GM23338 (cell line): Measurements from ENCODE around the gene FAM168B. TPM values are rescaled to one million over a fixed set of nuclear protein-coding genes. Genes with fewer than 3 reads are reported as not detected.

Experiments used
- polyA plus RNA-seq: library from polyadenylated mRNA; unstranded; fragments of >200 nt; fragmentation: Nextera tagmentation; extraction: Ambion mirVana; gene quantifications from 2 replicates; pipeline ENCODE4 v1.2.1, GENCODE V29; 2016
- total RNA-seq: library from RNA; depleted of rRNA; stranded (reverse); fragments of >200 nt; shearing (Covaris generic); gene quantifications from 2 replicates; pipeline ENCODE4 v1.2.3, GENCODE V29; 2014
- TF ChIP-seq, protein P1 (sequence below): fragments of 250-450 bp; sonication (Bioruptor Pico); IDR thresholded peaks from 2 replicates; pipeline ENCODE4 v1.5.0; 2020; ENCODE audit warnings: mild to moderate bottlenecking, moderate library complexity
- TF ChIP-seq, protein P2 (sequence below): IDR thresholded peaks from one replicate; pipeline ENCODE4 v1.6.1; 2018; ENCODE audit warnings: antibody characterized with exemption; ENCODE audit not compliant: unreplicated experiment

The FAM168B gene
- total and polyA plus RNA-seq, 2 experiments from 2014 or later: 18.8 to 76.8 TPM

DNA sequence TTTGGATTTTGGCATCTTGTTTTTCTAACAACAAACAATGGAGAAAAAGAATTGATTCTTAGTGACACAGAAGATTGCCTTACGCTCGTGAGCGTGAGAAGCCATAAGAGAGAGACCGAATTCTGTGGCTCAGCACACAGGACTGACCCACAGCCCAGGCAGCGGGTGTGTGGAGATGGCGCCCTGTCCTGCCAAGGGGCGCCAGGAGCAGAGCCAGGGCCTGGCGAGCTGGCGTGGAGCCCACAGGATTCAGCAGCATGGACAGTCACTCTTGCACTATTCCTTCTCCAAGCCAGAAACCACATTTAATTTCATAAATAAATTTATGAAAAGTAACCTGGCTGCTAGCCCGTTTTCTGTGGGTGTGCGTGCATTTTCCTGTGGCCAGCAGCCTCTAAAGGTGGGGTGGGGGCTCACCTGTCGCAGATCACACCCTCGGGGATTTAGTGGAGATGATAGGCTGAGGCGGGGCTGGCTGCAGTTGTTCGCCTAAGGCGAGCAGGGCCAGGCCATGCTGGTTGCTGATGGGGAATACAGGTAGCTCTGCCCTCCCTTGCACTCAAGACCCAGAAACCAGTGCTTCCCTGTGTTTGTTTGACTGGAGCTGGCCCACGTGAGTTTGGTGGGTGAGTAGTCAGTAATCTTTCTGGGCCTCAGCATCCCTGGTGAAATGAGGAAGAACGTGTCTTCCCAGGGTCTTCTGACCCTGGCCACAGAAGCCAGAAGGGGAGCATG lies 46.2 kb downstream of the FAM168B start (continued):
- TF ChIP-seq, protein P1, sequence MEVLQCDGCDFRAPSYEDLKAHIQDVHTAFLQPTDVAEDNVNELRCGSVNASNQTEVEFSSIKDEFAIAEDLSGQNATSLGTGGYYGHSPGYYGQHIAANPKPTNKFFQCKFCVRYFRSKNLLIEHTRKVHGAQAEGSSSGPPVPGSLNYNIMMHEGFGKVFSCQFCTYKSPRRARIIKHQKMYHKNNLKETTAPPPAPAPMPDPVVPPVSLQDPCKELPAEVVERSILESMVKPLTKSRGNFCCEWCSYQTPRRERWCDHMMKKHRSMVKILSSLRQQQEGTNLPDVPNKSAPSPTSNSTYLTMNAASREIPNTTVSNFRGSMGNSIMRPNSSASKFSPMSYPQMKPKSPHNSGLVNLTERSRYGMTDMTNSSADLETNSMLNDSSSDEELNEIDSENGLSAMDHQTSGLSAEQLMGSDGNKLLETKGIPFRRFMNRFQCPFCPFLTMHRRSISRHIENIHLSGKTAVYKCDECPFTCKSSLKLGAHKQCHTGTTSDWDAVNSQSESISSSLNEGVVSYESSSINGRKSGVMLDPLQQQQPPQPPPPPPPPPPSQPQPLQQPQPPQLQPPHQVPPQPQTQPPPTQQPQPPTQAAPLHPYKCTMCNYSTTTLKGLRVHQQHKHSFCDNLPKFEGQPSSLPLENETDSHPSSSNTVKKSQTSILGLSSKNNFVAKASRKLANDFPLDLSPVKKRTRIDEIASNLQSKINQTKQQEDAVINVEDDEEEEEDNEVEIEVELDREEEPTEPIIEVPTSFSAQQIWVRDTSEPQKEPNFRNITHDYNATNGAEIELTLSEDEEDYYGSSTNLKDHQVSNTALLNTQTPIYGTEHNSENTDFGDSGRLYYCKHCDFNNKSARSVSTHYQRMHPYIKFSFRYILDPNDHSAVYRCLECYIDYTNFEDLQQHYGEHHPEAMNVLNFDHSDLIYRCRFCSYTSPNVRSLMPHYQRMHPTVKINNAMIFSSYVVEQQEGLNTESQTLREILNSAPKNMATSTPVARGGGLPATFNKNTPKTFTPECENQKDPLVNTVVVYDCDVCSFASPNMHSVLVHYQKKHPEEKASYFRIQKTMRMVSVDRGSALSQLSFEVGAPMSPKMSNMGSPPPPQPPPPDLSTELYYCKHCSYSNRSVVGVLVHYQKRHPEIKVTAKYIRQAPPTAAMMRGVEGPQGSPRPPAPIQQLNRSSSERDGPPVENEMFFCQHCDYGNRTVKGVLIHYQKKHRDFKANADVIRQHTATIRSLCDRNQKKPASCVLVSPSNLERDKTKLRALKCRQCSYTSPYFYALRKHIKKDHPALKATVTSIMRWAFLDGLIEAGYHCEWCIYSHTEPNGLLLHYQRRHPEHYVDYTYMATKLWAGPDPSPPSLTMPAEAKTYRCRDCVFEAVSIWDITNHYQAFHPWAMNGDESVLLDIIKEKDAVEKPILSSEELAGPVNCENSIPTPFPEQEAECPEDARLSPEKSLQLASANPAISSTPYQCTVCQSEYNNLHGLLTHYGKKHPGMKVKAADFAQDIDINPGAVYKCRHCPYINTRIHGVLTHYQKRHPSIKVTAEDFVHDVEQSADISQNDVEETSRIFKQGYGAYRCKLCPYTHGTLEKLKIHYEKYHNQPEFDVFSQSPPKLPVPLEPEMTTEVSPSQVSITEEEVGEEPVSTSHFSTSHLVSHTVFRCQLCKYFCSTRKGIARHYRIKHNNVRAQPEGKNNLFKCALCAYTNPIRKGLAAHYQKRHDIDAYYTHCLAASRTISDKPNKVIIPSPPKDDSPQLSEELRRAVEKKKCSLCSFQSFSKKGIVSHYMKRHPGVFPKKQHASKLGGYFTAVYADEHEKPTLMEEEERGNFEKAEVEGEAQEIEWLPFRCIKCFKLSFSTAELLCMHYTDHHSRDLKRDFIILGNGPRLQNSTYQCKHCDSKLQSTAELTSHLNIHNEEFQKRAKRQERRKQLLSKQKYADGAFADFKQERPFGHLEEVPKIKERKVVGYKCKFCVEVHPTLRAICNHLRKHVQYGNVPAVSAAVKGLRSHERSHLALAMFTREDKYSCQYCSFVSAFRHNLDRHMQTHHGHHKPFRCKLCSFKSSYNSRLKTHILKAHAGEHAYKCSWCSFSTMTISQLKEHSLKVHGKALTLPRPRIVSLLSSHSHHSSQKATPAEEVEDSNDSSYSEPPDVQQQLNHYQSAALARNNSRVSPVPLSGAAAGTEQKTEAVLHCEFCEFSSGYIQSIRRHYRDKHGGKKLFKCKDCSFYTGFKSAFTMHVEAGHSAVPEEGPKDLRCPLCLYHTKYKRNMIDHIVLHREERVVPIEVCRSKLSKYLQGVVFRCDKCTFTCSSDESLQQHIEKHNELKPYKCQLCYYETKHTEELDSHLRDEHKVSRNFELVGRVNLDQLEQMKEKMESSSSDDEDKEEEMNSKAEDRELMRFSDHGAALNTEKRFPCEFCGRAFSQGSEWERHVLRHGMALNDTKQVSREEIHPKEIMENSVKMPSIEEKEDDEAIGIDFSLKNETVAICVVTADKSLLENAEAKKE (CRISPR knock-in tag): no peak
- TF ChIP-seq, protein P2, sequence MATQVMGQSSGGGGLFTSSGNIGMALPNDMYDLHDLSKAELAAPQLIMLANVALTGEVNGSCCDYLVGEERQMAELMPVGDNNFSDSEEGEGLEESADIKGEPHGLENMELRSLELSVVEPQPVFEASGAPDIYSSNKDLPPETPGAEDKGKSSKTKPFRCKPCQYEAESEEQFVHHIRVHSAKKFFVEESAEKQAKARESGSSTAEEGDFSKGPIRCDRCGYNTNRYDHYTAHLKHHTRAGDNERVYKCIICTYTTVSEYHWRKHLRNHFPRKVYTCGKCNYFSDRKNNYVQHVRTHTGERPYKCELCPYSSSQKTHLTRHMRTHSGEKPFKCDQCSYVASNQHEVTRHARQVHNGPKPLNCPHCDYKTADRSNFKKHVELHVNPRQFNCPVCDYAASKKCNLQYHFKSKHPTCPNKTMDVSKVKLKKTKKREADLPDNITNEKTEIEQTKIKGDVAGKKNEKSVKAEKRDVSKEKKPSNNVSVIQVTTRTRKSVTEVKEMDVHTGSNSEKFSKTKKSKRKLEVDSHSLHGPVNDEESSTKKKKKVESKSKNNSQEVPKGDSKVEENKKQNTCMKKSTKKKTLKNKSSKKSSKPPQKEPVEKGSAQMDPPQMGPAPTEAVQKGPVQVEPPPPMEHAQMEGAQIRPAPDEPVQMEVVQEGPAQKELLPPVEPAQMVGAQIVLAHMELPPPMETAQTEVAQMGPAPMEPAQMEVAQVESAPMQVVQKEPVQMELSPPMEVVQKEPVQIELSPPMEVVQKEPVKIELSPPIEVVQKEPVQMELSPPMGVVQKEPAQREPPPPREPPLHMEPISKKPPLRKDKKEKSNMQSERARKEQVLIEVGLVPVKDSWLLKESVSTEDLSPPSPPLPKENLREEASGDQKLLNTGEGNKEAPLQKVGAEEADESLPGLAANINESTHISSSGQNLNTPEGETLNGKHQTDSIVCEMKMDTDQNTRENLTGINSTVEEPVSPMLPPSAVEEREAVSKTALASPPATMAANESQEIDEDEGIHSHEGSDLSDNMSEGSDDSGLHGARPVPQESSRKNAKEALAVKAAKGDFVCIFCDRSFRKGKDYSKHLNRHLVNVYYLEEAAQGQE: no peak
